ENCODE measurements around the gene C3orf20. TPM values are rescaled to one million over a fixed set of nuclear protein-coding genes. Genes with fewer than 3 reads are reported as not detected.

C3orf20 gene
- total RNA-seq, 1 experiment from 2014 or later, result not detected

GRCh38 chr3:14788644-14789043, 113.7 kb downstream of the C3orf20 start (continued):
- TF ChIP-seq CBFB (CRISPR knock-in tag; IDR thresholded peaks at IDR 0.05; ENCODE audit: low read depth), result no peak

GRCh38 chr3:14789221-14789620, 114.3 kb downstream of the C3orf20 start:
- Mint-ChIP-seq H3K36me3 (no peaks in the 10 kb centered on the region), H3K9me3 (peaks cover 6% of the 10 kb centered on the region), H3K27ac (no peak overlapping the region), H3K4me3 (no peak overlapping the region), H3K4me1 (peaks cover 8% of the 10 kb centered on the region), H3K27me3 (ENCODE audit: low read depth) (no peaks in the 10 kb centered on the region)
- ChIA-PET POLR2A (no interaction called here), CTCF (interaction anchor here (0.6 to 6.9 kb wide), 7 partner anchors 8 to 204 kb away, joined by 3 to 74 read pairs (median 3); no protein-coding TSS in a partner anchor)
- ATAC-seq (no peak), DNase-seq (ENCODE audit: low spot score) (no peak)
- no peak for TF ChIP-seq E2F1 (CRISPR knock-in tag; IDR thresholded peaks at IDR 0.05)
- no peak for TF ChIP-seq NFE2L1 (CRISPR knock-in tag; IDR thresholded peaks at IDR 0.05)
- no peak for TF ChIP-seq ZNF263 (CRISPR knock-in tag; IDR thresholded peaks at IDR 0.05; ENCODE audit: low read depth)
- no peak for TF ChIP-seq SMAD4 (CRISPR knock-in tag; IDR thresholded peaks at IDR 0.05)
- TF ChIP-seq AFF4 (CRISPR knock-in tag; IDR thresholded peaks at IDR 0.05; ENCODE audit: borderline replicate concordance), result no peak
- no peak for TF ChIP-seq ATF1 (CRISPR knock-in tag; IDR thresholded peaks at IDR 0.05)
- TF ChIP-seq GRHL2 (CRISPR knock-in tag; IDR thresholded peaks at IDR 0.05; ENCODE audit: insufficient replicate concordance, severe bottlenecking), result no peak
- TF ChIP-seq RELA (CRISPR knock-in tag; IDR thresholded peaks at IDR 0.05; ENCODE audit: borderline replicate concordance), result no peak
- no peak for TF ChIP-seq SP1 (CRISPR knock-in tag; conservative IDR thresholded peaks at IDR 0.05)
- no peak for TF ChIP-seq TP53 (CRISPR knock-in tag; IDR thresholded peaks at IDR 0.05)
- TF ChIP-seq ZNF416 (CRISPR knock-in tag; IDR thresholded peaks at IDR 0.05), result no peak
- TF ChIP-seq FOXP4 (CRISPR knock-in tag; IDR thresholded peaks at IDR 0.05), result no peak
- no peak for TF ChIP-seq ZNF317 (CRISPR knock-in tag; IDR thresholded peaks at IDR 0.05; ENCODE audit: borderline replicate concordance, low read depth)
- TF ChIP-seq PRRX2 (CRISPR knock-in tag; IDR thresholded peaks at IDR 0.05), result no peak
- TF ChIP-seq ATF6 (CRISPR knock-in tag; IDR thresholded peaks at IDR 0.05), result no peak
- TF ChIP-seq GABPB1 (CRISPR knock-in tag; IDR thresholded peaks at IDR 0.05), result no peak
- no peak for TF ChIP-seq MYBL2 (CRISPR knock-in tag; IDR thresholded peaks at IDR 0.05)
- TF ChIP-seq ZNF138 (CRISPR knock-in tag; conservative IDR thresholded peaks at IDR 0.05), result no peak
- no peak for TF ChIP-seq ZBTB43 (CRISPR knock-in tag; IDR thresholded peaks at IDR 0.05)
- no peak for TF ChIP-seq GTF2I (CRISPR knock-in tag; conservative IDR thresholded peaks at IDR 0.05)

All from WTC11 (cell line).